ENCODE results near the gene FAM50A.

The FAM50A gene

DNA sequence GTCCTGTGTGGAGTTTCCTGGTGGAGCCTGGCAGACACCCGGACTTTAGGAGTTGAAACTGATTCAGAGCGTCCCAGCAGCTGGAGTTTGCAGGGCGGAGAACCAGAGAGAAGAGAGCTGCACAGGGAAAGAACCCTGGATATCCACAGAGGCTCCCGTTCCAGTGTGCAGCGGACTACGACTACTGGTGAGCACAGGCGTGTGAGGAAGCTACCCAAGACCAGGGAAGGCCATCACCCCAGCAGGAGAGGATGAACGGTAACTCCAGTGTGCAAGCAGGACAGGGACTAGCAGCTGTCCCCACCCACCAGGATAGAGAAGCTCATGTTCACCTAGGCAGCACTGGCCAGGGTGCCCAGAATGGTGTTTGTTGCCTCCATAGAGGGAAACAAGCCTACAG, 32.9 kb downstream of the FAM50A start:
- Histone ChIP-seq H3K27ac (no peak overlapping the region), H3K4me3 (no peak overlapping the region)

DNA sequence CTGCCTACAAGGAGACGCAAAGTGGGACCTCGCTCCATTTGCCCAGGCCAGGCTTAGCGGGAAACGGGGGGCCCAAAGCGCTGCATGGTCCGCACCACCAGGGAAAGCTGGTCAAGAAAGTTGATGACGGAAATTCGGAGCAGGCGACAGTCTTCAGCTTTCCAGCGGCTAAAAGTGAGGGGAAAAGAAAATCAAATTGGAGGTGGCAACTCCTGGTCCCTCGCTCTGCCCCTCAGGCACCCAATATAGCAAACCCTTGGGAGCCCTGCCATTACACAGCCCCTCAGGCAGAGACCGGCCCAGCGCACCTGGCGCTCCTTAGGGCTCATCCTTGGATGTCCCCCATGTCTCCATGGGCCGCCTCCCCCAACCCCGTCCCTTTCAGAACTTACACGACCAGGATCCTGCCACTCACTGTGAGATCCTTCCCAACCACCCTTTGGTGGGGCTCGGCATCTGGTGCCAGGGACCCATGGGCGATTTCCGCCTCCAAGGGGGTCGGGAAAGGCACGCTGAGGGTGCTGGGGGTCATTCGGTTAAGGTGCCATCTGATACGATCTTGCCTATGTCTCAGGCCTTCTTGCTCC, 34.0 kb downstream of the FAM50A start:
- Histone ChIP-seq H3K4me3 (peak overlapping the region; percentile 23 to 57 (median 52)), H3K27ac (peak overlapping the region in 18 of 21 experiments; percentile 6 to 88 (median 72))

- Histone ChIP-seq H3K4me3 (peak within 1 kb of the TSS; percentile 23 to 57 (median 52)), H3K27ac (peak within 1 kb of the TSS in 20 of 21 experiments; percentile 49 to 88 (median 72))
Measured at GRCh38 chrX:154478728-154479622, 35.0 kb downstream of the FAM50A start, which contains the start of gene LAGE3. LAGE3 (minus strand) TSS chrX:154479281; CDS start chrX:154478915, 366 bp downstream.

DNA sequence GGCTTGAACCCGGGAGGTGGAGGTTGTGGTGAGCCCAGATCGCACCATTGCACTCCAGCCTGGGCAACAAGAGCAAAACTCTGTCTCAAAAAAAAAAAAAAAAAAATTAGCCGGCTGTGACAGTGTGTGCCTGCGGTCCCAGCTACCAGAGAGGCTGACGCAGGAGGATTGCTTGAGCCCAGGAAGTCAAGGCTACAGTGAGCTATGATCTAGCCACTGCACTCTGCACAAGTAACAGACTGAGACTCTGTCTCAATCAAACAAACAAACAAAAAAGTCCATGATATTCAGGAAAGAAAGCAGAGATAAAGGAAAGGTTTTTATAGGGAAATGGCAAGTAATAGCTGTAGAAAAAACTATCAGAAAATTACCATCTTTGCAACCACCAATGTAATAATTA, 37.3 kb downstream of the FAM50A start:
- Histone ChIP-seq H3K27ac (no peak overlapping the region), H3K4me3 (no peak overlapping the region)

DNA sequence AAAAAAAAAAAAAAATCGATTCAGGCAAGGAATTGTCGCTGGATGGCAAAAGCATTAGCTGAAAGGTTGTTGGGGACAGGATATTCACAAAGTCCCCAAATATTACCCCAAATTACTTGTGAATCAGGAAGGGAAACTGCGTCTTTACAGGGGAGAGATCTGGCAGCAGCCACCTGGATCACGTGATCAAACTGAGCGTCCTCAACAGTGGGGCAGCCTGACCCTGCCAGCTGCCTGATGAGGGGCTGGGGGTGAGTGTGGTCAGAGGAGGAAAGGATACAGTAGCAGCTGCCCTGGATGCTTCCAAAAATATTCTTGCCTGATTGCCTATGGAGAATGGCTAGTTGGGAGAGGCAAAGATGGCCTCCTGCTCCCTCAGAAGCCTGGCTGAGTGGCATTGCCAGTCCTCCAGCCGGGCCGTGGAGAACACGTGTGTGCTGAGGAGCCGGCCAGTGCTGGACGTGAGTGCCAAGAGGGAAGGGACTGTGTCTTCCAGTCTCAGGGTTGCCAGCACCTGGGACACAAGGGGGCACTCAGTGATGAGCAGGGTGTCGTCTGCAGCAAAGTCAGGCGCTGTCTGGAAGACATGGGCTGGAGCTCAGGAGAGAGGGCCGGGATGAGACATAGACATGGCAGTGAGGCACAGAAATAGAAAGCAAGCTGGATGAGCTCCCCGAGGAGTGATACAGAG, 38.1 kb downstream of the FAM50A start:
- Histone ChIP-seq H3K27ac (no peak overlapping the region), H3K4me3 (no peak overlapping the region)

DNA sequence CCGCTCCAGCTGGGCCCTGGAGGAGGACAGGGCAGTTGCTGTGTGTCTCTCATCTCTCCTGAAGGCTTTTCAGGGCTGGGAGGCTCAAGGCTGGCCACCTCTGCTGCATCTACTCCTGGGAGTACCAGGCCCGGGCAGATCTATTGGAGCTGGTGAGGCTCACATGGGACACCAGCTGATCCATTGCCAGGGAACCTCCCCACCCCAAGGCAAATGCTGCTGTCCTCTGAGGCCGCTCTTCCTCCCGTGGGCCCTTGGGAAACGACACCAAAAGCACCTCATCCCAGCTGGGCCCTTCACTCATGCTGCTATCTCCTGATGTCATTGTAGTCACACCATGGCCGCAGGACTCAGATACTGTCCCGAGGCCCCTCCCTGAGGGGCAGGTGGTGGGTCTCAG, 38.8 kb downstream of the FAM50A start:
- H3K4me3 ChIP-seq, result no peak overlapping the region
- no peak overlapping the region for H3K27ac ChIP-seq

DNA sequence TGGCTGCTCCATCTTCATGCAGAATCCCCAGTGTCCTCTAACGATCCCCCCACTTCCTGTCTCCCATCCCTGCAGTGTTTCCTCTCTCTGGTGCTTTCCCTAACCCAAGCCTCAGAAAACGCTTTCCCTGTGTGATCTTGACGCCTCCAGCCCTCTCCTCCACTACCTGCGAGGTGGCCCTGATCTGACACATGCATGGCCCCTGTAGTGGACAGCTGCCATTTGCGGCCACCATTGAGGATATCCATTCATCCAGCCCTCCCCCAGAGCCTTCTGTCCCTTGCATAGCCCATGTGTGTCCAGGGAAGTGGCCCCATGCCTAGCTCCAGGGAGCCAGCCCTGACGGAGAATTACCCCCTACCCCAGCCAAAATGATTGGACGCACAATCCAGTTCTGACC, 39.4 kb downstream of the FAM50A start:
- Histone ChIP-seq H3K27ac (no peak overlapping the region), H3K4me3 (no peak overlapping the region)

DNA sequence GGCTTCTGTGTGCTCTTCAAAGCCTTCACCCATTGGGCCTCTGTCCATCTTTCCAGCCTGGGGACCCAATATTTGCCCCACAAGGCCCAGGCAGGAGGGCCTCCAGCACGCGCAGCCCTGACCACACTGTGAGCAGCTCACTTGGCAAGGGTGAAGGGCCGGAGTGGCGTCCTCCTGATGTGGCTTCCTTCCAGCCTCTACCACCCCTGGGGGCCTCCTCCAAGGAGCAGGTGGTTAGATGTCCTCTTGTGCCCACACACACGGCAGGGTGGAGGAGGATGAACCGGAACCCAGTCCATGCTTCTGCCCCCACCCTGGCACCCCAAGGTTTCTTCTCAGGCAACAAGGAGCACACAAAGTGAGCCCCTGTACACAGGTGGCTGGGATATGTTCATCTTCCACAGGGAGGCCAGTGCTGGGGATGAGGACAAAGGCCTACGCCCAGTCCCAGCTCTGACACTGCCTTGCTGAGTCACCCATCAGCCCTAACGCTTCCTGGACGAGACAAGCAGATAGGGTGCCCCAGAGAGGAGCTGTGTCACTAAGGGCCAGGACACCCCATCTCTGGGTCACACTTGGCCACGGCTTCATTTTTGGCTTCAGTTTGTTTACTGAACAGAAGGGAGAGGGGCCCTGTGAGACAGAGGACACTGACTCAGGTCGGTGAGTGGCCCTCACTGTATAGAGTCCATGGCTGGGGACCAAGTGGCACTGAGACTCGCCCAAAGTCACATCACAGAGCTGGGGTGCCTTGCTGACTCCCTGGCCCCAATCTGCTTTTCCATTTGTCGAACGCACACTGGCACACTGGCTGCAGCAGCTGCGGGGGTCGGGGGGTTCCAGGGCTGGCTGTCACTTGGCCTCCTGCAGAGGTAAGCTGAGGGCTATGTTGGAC, 40.6 kb downstream of the FAM50A start:
- peak overlapping the region in 1 of 21 experiments; percentile 1 for H3K27ac ChIP-seq
- no peak overlapping the region for H3K4me3 ChIP-seq

- H3K27ac ChIP-seq, result peak overlapping the region; percentile 22 to 91 (median 81)
Measured at GRCh38 chrX:154485150-154486051, 41.5 kb downstream of the FAM50A start.

GRCh38 chrX:154486052-154486395, 42.1 kb downstream of the FAM50A start:
- peak overlapping the region; percentile 22 to 91 (median 81) for H3K27ac ChIP-seq
- H3K4me3 ChIP-seq, result peak overlapping the region; percentile 52 to 65 (median 58)

More at GRCh38 chrX:154485150-154486051, 41.5 kb downstream of the FAM50A start:
- H3K4me3 ChIP-seq, result peak overlapping the region; percentile 52 to 65 (median 58)

GRCh38 chrX:154486396-154487207, 42.7 kb downstream of the FAM50A start, which contains the start of gene UBL4A:
UBL4A (minus strand) TSS chrX:154486615; CDS start chrX:154486584, 31 bp downstream.
- Histone ChIP-seq H3K4me3 (peak within 1 kb of the TSS; percentile 52 to 65 (median 58)), H3K27ac (peak within 1 kb of the TSS; percentile 22 to 91 (median 81))

DNA sequence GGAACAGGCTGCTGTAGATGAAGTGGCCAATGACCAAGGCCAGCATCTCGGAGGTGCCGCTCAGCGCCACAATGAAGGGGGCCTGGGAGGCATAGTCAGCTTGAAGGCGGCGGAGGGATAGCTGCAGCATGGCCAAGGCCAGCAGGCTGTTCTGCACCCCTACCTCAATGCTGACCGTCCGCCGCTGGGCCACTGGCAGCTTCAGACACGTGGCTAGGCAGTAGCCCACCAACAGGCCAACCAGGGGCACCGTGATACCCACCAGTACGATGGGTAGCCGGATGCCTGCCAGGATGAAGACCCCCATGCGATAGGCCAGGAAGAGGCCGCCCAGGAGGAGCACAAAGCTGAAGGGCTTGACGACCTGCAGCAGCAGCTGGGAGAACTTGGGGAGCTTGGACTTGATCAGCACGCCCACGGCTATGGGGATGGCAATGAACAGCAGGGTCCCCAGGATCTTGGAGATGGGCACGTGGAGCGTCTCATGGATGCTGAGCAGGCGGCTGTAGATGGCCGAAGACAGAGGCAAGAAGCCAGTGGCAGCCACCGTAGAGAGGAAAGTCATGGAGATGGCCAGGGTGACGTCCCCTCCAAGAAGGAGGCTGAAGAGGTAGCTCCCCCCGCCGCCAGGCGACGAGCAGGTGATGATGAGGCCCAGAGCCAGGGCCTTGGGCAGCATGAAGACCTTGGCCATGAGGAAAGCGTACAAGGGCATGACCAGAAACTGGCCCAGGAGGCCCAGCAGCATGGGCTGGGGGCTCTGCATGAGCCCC, 43.8 kb downstream of the FAM50A start:
- H3K27ac ChIP-seq, result peak overlapping the region in 9 of 21 experiments; percentile 55 to 89 (median 76)

GRCh38 chrX:154488336-154489075, 44.6 kb downstream of the FAM50A start:
- Histone ChIP-seq H3K4me3 (no peak overlapping the region), H3K27ac (peak overlapping the region in 2 of 21 experiments; percentile 96 to 98)

More for the DNA sequence above, 43.8 kb downstream of the FAM50A start:
- no peak overlapping the region for H3K4me3 ChIP-seq

DNA sequence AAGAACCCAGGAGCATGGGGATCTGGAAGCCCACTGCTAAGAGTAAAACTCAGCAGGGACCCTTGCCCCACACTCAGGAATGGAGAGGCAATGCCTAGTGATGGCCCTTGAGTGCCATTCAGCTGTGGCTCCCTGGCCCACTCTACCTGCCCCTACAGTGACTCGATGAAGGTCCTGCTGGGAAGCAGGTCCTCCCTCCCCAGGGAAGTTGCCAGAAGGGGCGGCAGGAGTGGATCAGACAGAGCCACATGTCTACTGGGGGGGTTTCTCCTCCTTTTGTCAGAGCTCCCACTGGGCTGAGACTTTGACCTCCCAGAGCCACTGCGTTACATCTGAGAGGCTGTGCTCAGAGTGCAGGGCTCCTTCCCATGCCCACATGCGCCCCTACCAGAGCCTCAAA, 45.2 kb downstream of the FAM50A start:
- peak overlapping the region in 12 of 21 experiments; percentile 39 to 98 (median 94) for H3K27ac ChIP-seq
- peak overlapping the region in 6 of 7 experiments; percentile 48 to 74 (median 60) for H3K4me3 ChIP-seq

GRCh38 chrX:154490021-154490413, 46.1 kb downstream of the FAM50A start:
- Histone ChIP-seq H3K4me3 (peak overlapping the region; percentile 48 to 74 (median 59)), H3K27ac (peak overlapping the region; percentile 78 to 98 (median 91))

Data from skin epidermis (tissue), 12 donors.